Posterior cingulate gyrus (tissue), 11 donors: Measurements from ENCODE around the gene SOS1.
"Not testable (repeated sequence)": the region's sequence is repeated elsewhere in the genome, so short reads cannot be mapped to it uniquely, and the experiment has no call there.

Experiments
- DNase-seq, 10 donors: peaks; one replicate each; pipeline versions ENCODE4 v3.0.0 to v3.0.0-alpha.2; 2020 to 2021; ENCODE audit warnings: mixed read lengths in 3 of 10
- intact Hi-C: fragments of 100-400 bp; cut with DNase I; formaldehyde crosslinking; loops from one replicate; pipeline ENCODE4 v1.15.1; 2023

The SOS1 gene

DNA sequence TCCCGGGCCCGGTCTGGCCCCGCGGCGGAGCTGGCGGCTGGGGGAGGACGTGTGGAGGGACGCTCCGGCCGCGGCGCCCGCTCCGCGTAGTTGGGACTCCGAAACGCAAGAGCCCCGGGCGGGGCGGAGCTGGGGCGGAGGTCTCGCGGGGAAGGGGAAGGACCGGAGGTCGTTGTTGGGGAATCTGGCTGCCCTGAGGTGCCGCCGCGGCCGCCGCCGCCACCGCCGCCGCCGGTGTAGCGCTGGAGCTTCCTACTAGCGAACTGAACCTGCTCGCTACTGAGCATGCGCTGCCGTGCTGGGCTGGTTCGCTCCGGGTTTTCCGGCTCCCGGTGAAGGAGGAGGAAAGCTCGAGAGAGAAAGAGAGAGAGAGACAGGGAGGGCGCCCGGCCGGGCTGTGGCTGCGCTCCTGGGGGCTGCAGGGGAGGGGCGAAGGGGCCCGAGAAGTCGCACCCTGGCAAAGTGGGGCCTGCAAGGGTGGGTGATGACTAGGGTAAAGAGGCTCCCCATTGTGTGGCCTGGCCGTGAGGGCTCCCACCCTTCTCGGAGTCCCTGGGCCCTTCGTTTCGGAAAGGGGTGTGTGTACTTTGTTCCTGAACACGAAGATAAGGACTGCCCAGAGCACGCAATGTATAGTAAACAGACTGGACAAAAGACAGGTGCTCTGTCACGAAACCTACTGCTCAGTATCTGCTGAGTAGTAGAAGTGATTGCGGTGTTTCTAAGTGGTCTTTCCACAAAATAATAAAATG lies at the start of gene SOS1:
Gene SOS1 (minus strand): TSS at position 281 of the 752 bp plus-strand sequence. CDS start 629 bp downstream, outside the sequence.
- intact Hi-C loops, result loop anchor here (2.0 kb wide), 1 partner anchor 108 kb away; no protein-coding TSS in a partner anchor
- peak; percentile 92 to 99 (median 94) for DNase-seq

DNA sequence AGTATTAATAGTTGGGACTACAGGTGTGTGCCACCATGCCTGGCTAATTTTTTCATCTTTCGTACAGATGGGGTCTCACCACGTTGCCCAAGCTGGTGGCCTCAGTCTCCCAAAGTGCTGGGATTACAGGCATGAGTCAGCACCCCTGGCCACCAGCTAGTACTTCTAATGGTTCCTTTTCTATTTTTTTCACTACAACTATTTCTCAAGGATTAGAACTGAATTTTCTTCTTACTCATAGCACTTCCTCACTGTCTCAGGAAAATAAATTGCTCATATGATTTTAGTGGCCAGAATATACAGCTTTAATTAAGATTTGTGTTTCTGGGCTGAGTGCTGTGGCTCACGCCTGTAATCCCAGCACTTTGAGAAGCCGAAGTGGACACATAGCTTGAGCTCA lies 43.2 kb upstream of the SOS1 start:
- intact Hi-C loops, result no loop called here
- DNase-seq, result no peak

DNA sequence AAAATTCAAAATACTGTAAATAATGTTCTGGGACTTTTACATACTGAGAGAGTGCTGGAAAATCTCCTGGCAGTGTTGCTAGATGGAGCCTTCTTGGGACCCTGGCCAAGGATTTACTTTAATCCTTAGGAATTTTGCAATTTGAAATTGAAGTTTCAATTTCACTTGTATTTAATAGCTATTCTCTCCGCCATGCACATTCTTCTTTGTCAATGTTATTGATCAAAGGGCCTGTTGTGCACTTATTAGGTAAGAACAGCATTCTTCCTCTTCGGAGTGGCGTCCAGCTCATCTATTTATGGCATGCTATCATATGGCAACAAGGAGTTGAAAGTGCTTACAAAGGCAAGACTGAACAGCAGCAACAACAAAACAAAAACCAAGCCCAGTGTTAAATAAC lies 40.1 kb upstream of the SOS1 start:
- no peak for DNase-seq
- intact Hi-C loops, result no loop called here

DNA sequence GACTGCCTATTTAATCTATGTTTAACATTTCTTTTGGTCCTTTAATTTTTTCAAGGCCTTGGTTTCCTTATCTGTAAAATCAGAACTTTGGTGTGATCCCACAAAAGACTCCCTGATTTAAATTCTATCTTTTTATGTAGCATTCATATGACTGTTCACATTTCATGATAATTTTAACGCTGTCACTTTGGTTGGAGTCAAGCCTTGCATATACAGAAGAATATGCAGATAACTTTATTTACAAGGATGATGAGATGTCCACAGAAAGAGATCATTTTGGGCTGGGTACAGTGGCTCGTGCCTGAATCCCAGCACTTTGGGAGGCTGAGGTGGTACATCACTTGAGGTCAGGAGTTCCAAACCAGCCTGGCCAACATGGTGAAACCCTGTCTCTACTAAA lies 38.4 kb upstream of the SOS1 start:
- intact Hi-C loops, result no loop called here
- DNase-seq, result no peak

DNA sequence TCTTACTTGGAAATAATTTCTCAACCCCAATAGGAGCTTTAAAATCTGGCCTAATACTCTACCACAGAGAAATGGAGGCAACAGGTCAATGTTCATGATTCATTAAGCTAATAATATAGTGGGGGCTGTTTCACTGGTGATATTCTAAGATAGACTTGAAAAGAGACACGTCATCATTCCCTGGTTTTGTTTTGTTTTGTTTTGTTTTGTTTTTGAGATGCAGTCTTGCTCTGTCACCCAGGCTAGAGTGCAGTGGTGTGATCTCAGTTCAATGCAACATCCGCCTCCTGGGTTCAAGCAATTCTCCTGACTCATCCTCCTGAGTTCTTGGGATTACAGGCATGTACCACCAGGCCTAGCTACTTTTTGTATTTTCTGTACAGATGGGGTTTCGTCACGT lies 37.5 kb upstream of the SOS1 start:
- DNase-seq, result no peak
- intact Hi-C loops, result no loop called here

DNA sequence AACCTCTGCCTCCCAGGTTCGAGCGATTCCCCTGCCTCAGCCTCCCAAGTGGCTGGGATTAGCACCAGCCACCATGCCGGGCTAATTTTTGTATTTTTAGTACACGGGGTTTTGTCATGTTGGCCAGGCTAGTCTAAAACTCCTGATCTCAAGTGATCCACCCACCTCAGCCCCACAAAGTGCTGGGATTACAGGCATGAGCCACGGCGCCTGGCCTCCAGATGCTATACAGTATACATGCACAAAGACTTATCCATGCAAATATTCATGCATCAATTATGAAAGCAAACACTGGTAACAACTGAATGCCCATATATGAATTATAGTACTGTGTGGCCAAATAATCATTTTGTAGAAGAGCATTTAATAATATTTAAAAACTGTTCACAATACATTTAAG lies 36.0 kb upstream of the SOS1 start:
- intact Hi-C loops, result no loop called here
- no peak for DNase-seq

DNA sequence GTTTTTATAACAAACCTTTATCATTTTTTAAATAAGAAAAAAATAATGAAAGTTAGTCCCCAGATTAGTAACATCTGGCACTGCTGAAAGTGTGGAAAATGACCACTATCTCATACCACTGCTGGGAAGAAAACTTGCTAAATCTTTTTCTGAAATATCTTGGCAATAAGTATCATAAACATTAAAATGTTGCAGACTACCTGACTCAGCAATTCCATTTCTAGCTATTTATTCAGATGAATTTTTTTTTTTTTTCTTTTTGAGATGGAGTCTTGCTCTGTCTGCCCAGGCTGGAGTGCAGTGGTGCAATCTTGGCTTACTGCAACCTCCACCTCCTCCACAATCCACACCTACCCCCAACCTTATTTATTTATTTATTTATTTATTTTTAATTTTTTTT lies 35.3 kb upstream of the SOS1 start:
- intact Hi-C loops, result no loop called here
- no peak for DNase-seq

DNA sequence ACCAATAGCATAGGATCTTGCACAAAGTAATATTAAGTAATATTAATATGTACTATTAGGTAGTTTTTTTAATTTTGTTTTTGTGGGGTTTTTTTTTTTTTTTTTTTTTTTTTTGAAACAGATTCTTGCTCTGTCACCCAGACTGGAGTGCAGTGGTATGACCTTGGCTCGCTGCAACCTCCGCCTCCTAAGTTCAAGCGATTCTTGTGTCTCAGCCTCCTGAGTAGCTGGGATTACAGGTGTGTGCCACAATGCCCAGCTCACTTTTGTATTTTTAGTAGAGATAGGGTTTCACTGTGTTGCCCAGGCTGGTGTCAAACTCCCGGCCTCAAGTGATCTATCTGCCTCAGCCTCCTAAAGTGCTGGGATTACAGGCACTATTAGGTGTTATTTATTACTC lies 34.7 kb upstream of the SOS1 start:
- not testable (repeated sequence) for DNase-seq

DNA sequence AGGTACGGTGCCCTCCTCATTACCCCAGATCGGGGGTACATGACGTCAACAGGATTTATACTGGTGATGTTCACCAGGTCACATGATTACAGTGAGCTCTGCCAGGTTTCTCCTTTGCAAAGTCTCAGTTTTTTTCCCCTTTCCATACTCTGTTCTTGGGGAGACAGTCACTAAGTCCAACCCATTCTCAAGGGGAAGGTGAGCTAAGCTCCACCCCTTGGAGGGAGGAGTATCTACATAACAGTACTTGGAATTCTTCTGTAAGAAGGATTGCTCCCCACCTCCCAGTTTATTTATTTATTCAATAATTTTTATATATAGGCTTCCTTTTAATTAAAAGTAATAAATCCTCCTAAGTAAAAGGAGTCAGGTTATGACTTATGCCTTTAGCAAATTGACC lies 34.1 kb upstream of the SOS1 start:
- intact Hi-C loops, result no loop called here
- no peak for DNase-seq

More for the DNA sequence above, 34.7 kb upstream of the SOS1 start:
- intact Hi-C loops, result not testable (repeated sequence)

DNA sequence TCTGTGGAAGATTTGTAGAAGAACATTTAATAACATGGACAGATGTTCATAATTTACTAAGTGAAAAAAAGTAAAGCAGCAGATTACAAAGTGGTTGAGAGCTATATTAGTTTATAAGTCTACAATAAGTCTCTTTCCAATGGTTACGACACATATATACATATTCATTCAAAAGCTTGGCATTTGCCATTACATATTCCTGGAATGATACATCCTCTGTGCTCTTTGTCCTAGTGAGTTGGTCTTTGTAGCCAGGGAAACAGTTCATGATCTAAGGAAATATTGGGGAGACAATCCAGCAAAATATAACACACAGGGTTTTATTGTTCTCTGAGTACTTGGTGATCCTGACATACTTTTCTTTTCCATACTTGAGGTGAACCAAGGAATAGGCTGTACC lies 32.5 kb upstream of the SOS1 start:
- no peak for DNase-seq
- intact Hi-C loops, result no loop called here

DNA sequence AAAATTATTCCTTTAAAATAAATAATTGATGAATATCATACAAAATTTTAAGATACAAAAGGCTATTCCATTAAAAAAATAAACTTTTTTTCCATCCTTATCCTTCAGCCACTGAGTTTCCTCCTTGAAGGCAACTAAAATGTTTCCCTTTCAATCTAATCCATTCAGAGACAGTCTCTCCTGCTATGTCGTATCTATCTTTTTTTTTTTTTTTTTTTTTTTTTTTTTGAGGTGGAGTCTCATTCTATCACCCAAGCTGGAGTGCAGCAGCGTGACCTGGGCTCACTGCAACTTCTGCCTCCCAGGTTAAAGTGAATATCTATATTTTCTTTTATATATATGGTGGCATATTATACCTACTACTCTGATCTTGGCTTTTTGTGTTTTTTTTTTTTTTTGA lies 31.7 kb upstream of the SOS1 start:
- DNase-seq, result no peak
- intact Hi-C loops, result no loop called here

DNA sequence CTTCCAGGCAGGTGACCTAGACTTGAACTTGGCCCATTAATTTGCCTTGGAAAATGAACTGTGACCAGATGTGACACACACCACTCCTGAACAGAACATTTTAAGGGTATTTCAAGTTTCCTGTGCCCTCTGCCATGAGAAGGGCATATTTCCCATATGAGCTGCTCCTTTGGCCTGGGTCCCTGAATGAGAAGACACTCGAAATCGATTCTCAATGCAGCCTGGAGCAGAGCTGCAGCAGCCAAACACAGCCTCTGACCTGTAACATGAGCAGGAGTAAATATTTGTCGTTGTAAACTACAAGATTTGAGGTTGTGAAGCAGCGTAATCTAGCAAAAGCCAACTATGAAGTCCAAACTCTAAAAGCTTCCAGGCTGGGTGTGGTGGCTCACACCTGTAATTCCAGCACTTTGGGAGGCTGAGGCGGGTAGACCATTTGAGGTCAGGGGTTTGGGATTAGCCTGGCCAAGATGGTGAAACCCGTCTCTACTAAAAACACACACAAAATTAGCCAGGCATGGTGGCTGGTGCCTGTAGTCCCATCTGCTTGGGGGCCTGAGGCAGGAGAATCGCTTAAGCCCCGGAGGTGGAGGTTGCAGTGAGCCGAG lies 30.1 kb upstream of the SOS1 start:
- DNase-seq, result no peak
- intact Hi-C loops, result no loop called here

DNA sequence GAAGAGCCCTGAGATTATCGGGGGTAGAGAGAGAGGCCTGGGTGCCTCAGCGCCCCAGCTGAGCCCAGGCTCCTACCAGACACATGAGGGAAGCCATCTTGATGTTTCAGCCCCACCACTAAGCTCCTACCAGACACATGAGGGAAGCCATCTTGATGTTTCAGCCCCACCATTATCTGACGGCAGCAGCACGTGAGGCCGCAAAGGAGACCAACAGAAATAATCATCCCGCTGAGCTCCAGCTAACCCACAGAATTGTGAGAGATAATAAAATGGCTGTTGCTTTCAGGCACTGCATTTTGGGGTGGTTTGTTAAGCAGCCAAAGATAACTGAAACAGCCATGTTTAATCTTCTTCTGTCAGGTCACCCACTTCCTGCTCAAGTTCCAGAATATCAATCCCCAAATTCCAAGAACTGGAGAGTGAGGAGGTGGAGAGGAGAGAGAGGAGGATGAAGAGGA lies 29.3 kb upstream of the SOS1 start:
- no peak for DNase-seq
- intact Hi-C loops, result no loop called here

DNA sequence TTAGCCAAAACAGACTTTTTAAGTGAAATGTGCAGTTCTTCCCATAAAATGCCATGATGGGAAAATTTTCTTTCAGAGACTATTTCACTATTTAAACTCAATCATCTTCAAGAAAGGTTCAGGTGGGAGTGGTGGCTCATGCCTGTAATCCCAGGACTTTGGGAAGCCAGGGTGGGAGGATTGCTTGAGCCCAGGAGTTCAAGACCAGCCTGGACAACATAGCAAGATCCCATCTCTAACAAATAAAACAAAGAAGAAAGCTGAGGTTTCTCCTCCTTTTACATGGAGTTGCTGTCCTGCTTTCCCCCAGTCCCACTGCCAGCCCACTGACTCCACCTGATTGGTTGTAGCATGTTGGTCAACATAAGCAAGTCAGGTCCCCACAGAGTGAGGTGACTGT lies 25.8 kb upstream of the SOS1 start:
- no peak for DNase-seq
- intact Hi-C loops, result no loop called here

DNA sequence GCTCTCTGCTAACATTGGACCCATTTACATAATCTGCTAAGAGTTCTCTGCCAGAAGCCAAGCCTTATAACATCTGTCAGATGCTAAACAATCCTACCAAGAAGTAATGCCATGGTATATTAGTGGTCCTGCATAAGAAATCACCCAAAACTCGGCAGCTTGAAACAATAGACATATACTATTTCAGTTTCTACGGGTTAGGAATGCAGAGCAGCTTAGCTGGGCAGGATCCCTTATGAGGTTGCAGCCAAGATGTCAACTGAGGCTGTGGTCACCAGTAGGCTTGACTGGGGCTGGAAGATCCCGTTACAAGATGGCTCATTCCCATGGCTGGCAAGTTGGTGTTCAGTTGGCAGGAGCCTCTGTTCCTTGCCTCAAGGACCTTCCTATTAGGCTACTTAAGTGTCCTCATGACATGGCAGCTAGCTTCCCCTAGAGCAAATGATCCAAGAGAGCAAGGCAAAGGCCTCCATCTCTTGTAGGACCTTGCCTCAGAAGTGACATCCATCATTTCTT lies 25.1 kb upstream of the SOS1 start:
- intact Hi-C loops, result no loop called here
- no peak for DNase-seq

DNA sequence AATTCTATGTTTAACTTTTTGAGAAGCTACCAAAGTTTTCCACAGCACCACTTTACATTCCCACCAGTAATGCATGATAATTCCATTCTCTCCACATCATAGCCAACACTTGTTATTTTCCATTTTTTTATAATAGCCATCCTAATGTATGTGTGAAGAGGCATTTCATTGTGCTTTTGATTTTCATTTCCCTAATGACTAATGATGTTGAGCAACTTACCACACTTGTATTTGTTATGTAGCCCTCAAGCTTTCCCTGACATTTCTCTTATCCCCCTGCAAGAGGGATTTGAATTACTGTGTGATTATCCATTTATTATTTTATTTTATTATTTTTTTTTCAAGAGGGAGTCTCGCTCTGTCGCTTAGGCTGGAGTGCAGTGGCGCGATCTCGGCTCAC lies 23.6 kb upstream of the SOS1 start:
- intact Hi-C loops, result no loop called here

DNA sequence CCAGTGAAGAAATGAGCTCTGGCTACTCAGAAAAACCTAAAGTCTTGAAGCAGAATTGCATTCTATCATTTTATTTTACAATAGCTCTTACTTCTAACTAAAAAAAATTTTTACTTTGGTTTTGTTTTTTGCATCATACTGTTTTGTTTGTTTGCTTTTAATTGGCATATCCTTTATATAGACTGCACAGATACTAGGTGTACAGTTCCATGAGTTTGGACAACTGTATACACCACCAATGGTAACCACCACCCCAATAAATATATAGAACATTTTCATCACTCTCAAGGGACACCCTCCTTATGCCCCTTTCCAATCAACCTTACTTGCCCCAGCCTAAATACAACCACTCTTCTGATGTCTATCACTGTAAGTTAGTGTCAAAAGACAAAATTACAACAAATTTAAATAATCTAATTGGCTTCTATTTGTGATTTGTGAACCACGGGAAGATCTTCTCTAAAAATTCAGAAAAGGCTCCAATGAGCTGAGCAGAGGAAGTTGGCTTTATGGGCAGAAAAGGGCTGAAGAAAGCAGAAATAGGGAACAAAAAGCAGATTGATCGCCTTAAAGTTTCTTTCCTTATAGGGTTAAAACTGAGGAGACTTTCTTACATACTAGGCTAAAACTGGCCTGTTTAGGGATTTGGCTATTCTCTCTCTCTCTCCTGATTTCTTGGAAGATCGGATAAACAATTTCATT lies 22.2 kb upstream of the SOS1 start:
- intact Hi-C loops, result no loop called here

More for the DNA sequence above, 23.6 kb upstream of the SOS1 start:
- no peak for DNase-seq

DNA sequence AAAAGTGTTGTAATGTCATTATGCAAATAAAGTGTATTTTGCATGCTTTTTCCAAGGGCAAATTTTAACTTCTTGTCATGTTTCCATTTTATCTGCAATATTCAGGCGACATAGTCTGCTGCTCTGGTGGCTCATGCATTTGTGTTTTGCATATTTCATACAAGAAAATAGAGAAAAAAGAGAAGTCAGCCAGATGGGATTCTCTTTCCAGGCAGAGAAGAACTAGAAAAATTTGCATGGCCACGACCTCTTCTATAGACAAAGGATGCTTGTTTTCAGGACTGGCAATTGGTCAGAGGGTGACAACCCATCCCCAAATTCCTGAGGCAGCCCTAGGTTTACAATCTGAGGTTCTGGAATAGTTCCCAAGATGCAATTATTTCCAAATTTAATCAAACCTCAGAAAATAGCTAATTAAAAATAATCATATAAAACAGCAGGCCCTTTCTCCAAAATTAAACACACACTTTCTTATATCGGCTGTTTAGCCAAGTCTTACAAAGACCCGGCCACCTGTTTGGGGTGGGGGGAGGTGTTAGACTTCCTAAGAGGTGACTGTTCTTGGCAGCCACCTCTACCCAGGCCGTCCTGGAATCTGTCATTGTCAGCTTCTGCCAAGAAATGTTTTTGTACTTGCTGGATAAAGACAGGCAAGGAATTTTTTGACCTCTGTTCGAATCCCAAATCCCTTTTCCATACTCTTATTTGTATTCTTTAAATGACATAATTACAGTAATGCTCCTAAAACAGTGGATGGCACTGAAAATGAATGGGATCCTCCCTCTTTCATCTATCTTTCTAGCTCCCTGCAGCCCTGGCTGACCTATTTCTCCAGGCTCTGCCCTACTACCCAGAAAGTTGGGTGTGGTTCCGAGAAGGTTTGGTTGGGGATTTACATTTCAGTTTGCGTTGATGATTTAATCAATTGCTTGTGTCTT lies 20.8 kb upstream of the SOS1 start:
- intact Hi-C loops, result no loop called here
- DNase-seq, result no peak

More for the DNA sequence above, 22.2 kb upstream of the SOS1 start:
- no peak for DNase-seq

DNA sequence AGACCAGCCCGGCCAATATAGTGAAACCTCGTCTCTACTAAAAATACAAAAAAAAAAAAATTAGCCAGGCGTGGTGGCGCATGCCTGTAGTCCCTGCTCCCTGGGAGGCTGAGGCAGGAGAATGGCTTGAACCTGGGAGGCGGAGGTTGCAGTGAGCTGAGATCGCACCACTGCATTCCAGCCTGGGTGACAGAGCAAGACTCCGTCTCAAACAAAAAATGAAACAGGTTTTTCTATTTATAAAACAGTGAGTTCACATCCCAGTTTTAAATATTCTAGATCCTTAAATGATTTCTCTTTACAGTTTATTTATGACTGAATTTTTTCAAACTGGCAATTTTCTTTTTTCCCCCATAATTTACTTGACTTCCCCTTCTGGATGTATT lies 20.1 kb upstream of the SOS1 start:
- DNase-seq, intact Hi-C loops: not testable (repeated sequence)

DNA sequence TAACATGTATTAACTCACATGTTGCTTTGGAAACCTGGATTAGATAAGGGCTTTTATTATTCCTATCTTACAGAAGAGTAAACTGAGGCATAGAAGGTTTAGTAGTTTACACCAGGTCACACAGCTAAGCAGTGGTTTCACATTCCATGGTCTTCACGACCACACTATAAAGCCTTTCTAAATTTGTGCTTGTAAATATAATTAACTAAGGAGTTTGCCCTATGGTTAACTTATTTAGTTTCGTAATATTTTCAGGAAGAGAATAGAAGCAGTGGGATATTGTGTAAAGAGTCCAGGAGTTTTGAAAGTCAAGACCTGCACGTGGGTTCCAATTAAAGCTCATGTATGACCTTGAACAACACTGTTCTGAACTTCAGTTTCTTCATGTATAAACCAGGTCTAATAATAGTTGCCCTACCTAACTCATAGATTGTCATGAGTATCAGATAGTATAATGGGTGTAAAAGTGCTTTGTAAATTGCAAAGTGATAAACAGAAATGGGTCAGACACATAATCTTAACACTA lies 19.5 kb upstream of the SOS1 start:
- intact Hi-C loops, result no loop called here
- no peak for DNase-seq
